A673 (cell line): ENCODE results near the gene NEURL1B. TPM values are rescaled to one million over a fixed set of nuclear protein-coding genes. Genes with fewer than 3 reads are reported as not detected.

ENCODE experiments used
- BruUV-seq: library from RNA; stranded (reverse); fragments of 400-500 nt; replicated peaks from 2 replicates; lab custom pipeline; 2021; lab: Mats Ljungman, UMichigan
- CTCF ChIA-PET: fragments of 300-600 bp; sonication (Branson Sonifier 250); formaldehyde crosslinking; loops from one replicate; lab custom pipeline; 2022; ENCODE audit warnings: antibody characterized with exemption; lab: Charles Lee
- POLR2A ChIA-PET: fragments of 300-600 bp; sonication (Branson Sonifier 250); formaldehyde crosslinking; loops from one replicate; lab custom pipeline; 2022; ENCODE audit warnings: antibody characterized with exemption; ENCODE audit not compliant: low non-redundant PET; lab: Charles Lee
- DNase-seq: peaks from one replicate; pipeline ENCODE4 v3.0.0-alpha.2; 2015; ENCODE audit warnings: low spot score
- H3K27ac ChIP-seq: fragments of 200-600 bp; sonication (generic); 2 replicates; pipeline ENCODE4 v1.5.1; 2016; ENCODE audit warnings: mixed run types, low read depth, mild to moderate bottlenecking, mixed read lengths, antibody characterized with exemption, low read length; ENCODE audit not compliant: poor library complexity, severe bottlenecking
- H3K27me3 ChIP-seq: fragments of 200-600 bp; sonication (generic); replicated peaks from 2 replicates; pipeline ENCODE4 v1.6.1; 2017; ENCODE audit warnings: mixed run types, low read depth, mild to moderate bottlenecking, mixed read lengths, antibody characterized with exemption, low read length; ENCODE audit not compliant: insufficient read depth, poor library complexity
- H3K36me3 ChIP-seq: fragments of 200-600 bp; sonication (generic); 2 replicates; pipeline ENCODE4 v1.6.1; 2016; ENCODE audit warnings: mixed run types, mild to moderate bottlenecking, mixed read lengths, antibody characterized with exemption, low read length; ENCODE audit not compliant: insufficient read depth, poor library complexity, severe bottlenecking
- H3K4me1 ChIP-seq: fragments of 200-600 bp; sonication (generic); 2 replicates; pipeline ENCODE4 v1.6.1; 2017; ENCODE audit warnings: mixed run types, mild to moderate bottlenecking, mixed read lengths, antibody characterized with exemption, low read length; ENCODE audit not compliant: insufficient read depth, poor library complexity, severe bottlenecking
- H3K4me3 ChIP-seq: fragments of 200-600 bp; sonication (generic); 2 replicates; pipeline ENCODE4 v1.5.1; 2016; ENCODE audit warnings: low read depth, mixed run types, mild to moderate bottlenecking, mixed read lengths, low read length; ENCODE audit not compliant: poor library complexity, severe bottlenecking
- H3K9me3 ChIP-seq: fragments of 200-600 bp; sonication (generic); 2 replicates; pipeline ENCODE4 v1.6.1; 2016; ENCODE audit warnings: mixed run types, low read depth, mild to moderate bottlenecking, mixed read lengths, antibody characterized with exemption, low read length; ENCODE audit not compliant: poor library complexity, severe bottlenecking
- EZH2 ChIP-seq: fragments of 200-600 bp; sonication (generic); IDR thresholded peaks from 2 replicates; pipeline ENCODE4 v1.6.1; 2017; ENCODE audit warnings: borderline replicate concordance, low read depth, mild to moderate bottlenecking, mixed read lengths, antibody characterized with exemption, low read length; ENCODE audit not compliant: poor library complexity, severe bottlenecking
- intact Hi-C: fragments of 100-400 bp; cut with micrococcal nuclease; formaldehyde crosslinking; loops from one replicate; pipeline ENCODE4 v1.10.0; 2022; ENCODE audit not compliant: unreplicated experiment
- total RNA-seq: library from RNA; stranded (reverse); gene quantifications from 2 replicates; pipeline ENCODE4 v1.2.3, GENCODE V29; 2021
- TF ChIP-seq, protein P1 (sequence below): fragments of 300-800, 200-600 bp; sonication (generic); conservative IDR thresholded peaks from 2 replicates; pipeline ENCODE4 v1.5.1; 2017; ENCODE audit warnings: low read depth, mild to moderate bottlenecking, antibody characterized with exemption, low read length, moderate library complexity, mixed read lengths

NEURL1B gene
- total RNA-seq, 1 experiment from 2014 or later, result 5.1 TPM

DNA sequence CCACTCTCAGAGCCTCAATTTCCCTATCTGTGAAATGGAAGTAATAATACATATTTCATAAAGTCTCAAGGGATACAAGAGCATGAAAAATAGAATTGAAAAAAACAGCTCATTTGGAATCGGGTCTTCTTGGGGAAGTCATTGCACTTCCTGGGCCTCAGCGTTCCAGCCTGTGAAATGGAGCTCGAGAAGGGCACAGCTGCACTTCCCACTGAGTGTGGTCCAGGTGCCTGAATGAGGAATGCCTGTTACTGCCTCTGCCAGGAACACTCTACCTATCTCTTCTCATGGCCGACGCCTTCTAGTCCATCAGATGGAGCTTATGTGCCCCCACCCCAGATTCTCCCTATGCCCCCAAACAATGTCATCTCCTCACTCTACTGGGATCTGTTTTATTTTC lies 924 bp upstream of the NEURL1B start:
- Histone ChIP-seq H3K36me3 (no peaks in the 10 kb centered on the region), H3K4me1 (peaks cover 6% of the 10 kb centered on the region), H3K4me3 (no peak overlapping the region), H3K27me3 (no peaks in the 10 kb centered on the region), H3K9me3 (no peaks in the 10 kb centered on the region), H3K27ac (no peak overlapping the region)
- CTCF ChIA-PET, result no interaction called here
- intact Hi-C loops, result no loop called here
- TF ChIP-seq, protein P1, sequence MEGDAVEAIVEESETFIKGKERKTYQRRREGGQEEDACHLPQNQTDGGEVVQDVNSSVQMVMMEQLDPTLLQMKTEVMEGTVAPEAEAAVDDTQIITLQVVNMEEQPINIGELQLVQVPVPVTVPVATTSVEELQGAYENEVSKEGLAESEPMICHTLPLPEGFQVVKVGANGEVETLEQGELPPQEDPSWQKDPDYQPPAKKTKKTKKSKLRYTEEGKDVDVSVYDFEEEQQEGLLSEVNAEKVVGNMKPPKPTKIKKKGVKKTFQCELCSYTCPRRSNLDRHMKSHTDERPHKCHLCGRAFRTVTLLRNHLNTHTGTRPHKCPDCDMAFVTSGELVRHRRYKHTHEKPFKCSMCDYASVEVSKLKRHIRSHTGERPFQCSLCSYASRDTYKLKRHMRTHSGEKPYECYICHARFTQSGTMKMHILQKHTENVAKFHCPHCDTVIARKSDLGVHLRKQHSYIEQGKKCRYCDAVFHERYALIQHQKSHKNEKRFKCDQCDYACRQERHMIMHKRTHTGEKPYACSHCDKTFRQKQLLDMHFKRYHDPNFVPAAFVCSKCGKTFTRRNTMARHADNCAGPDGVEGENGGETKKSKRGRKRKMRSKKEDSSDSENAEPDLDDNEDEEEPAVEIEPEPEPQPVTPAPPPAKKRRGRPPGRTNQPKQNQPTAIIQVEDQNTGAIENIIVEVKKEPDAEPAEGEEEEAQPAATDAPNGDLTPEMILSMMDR, result no peak
- TF ChIP-seq EZH2, result no peak
- POLR2A ChIA-PET, result no interaction called here
- no peak for DNase-seq
- no TSS peak for BruUV-seq

DNA sequence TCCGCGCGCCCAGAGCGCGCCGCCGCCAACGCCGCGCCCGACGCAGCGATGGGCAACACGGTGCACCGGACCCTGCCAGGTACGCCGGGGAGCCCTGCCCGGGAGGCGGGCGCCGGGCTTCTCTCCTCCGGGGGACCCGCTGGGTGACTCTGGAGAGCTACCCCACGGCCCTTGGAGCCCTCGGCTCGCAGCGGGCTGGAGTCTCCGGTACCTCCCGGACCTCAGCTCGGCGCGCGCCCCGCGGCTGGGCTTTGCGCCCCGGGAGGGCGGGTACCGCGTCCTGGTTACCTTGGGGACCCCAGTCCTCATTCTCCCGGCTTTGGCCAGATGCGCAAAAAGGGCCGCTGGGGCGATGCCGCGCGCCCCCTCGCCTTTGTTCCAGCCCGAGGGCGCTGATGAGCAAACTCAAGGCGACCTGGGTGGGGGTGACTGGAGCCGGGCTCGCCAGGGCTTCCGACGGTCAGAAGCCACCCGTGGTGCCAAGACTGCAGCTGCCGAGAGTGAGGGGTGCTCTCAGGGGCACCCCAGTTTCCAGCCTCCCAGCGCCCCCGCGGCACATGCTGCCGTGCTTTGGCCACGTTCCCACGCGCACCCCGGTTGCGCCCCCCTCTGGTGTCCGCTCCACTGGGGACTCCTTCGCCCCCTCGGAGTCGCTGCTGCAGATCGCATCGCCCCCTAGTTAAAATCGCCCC lies 442 bp downstream of the NEURL1B start:
- ChIA-PET CTCF (no interaction called here), POLR2A (no interaction called here)
- peak overlapping the region; percentile 74 for H3K4me3 ChIP-seq
- no peaks in the 10 kb centered on the region for H3K36me3 ChIP-seq
- no peaks in the 10 kb centered on the region for H3K27me3 ChIP-seq
- TF ChIP-seq, protein P1, result peak; percentile 42; the same call in 1 of the 2 replicates
- no peak for TF ChIP-seq EZH2
- H3K27ac ChIP-seq, result peak overlapping the region; percentile 57
- intact Hi-C loops, result no loop called here
- H3K9me3 ChIP-seq, result no peaks in the 10 kb centered on the region
- no TSS peak for BruUV-seq
- peaks cover 6% of the 10 kb centered on the region for H3K4me1 ChIP-seq
- peak; percentile 14 for DNase-seq

DNA sequence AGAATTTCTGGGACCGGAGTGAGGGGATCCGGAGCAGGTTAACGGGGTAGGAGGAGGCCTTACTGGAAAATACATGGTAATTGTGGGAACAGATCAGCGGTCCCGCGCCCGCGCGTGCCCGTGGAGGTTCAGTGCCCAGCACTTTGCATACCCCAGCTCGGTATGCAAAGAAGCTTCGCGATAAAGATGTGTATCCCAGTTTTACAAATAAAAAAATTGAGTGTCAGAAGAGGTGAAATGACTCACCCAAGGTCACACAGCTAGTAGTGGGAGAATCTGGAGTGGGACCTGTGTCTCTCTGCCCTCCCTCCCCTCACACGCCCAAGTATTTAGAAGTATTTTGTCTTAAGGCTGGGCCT lies 967 bp downstream of the NEURL1B start:
- Histone ChIP-seq H3K4me1 (peaks cover 6% of the 10 kb centered on the region), H3K36me3 (no peaks in the 10 kb centered on the region), H3K9me3 (no peaks in the 10 kb centered on the region), H3K4me3 (peak overlapping the region; percentile 74), H3K27ac (no peak overlapping the region), H3K27me3 (no peaks in the 10 kb centered on the region)
- intact Hi-C loops, result no loop called here
- ChIA-PET POLR2A (no interaction called here), CTCF (no interaction called here)
- BruUV-seq, result no TSS peak
- TF ChIP-seq, protein P1, result 0 out of 2 replicates have a peak, but pooled peaks have one; percentile 2
- TF ChIP-seq EZH2, result no peak
- DNase-seq, result no peak
